NT2/D1 (cell line): Measurements from ENCODE around the gene CLTC.

Experiments
- SUZ12 ChIP-seq: IDR thresholded peaks from 2 replicates; pipeline ENCODE4 v1.6.1; 2011; ENCODE audit not compliant: insufficient read length, insufficient read depth; ENCODE audit errors: extremely low read depth
- YY1 ChIP-seq: IDR thresholded peaks from 2 replicates; pipeline ENCODE4 v1.6.1; 2011; ENCODE audit not compliant: insufficient read length, insufficient read depth
- ZNF274 ChIP-seq: IDR thresholded peaks from 2 replicates; pipeline ENCODE4 v1.6.1; 2011; ENCODE audit warnings: mild to moderate bottlenecking, low read depth, low read length

- no peak for TF ChIP-seq SUZ12
- no peak for TF ChIP-seq ZNF274
- TF ChIP-seq YY1: no peak
Measured at GRCh38 chr17:59620518-59621259, 994 bp downstream of the CLTC start.
